Gastrocnemius medialis (tissue), 4 donors: ENCODE data around the gene CACNA2D2. TPM values are rescaled to one million over a fixed set of nuclear protein-coding genes. Genes with fewer than 3 reads are reported as not detected.

Experiments used
- ATAC-seq, 2 donors: fragments of 150-250 bp; one replicate each; pipeline ENCODE4 v1.9.1; 2016
- DNase-seq, 2 donors: peaks; one replicate each; pipeline ENCODE4 v3.0.0-alpha.2; 2019
- H3K27ac ChIP-seq, 4 donors: fragments of 200-600 bp; sonication (generic); 1 replicate in 1 of 4; 2 replicates in 3 of 4; pipeline ENCODE4 v1.5.1; 2016 to 2018; ENCODE audit warnings: mild to moderate bottlenecking in 2 of 4, moderate library complexity in 1 of 4
- H3K27me3 ChIP-seq, 3 donors: fragments of 200-600 bp; sonication (generic) in 2 of 3; 1 replicate in 1 of 3; 2 replicates in 2 of 3; pipeline versions ENCODE4 v1.5.1 to v1.6.0; 2016 to 2019; ENCODE audit warnings: mild to moderate bottlenecking in 1 of 3, moderate library complexity in 1 of 3
- H3K36me3 ChIP-seq, 2 donors: fragments of 200-600 bp; sonication (generic) in 1 of 2; one replicate each; pipeline ENCODE4 v1.5.1; 2017 to 2018
- H3K4me1 ChIP-seq, 2 donors: fragments of 200-600 bp; sonication (generic) in 1 of 2; one replicate each; pipeline ENCODE4 v1.5.1; 2016 to 2017; ENCODE audit warnings: mild to moderate bottlenecking in 2 of 2
- H3K4me3 ChIP-seq, 4 donors: fragments of 200-600 bp; sonication (generic) in 3 of 4; 1 replicate in 1 of 4; 2 replicates in 3 of 4; pipeline ENCODE4 v1.5.1; 2016 to 2019; ENCODE audit warnings: mild to moderate bottlenecking in 2 of 4
- H3K9me3 ChIP-seq, 3 donors: fragments of 200-600 bp; sonication (generic) in 2 of 3; 1 replicate in 1 of 3; 2 replicates in 2 of 3; pipeline ENCODE4 v1.5.1; 2016 to 2019
- CTCF ChIP-seq, 5 experiments: fragments of 450-650 bp in 3 of 5; fragments of 200-600 bp in 2 of 5; sonication (generic) in 2 of 5; IDR thresholded peaks in 4 of 5; conservative IDR thresholded peaks in 1 of 5; 1 replicate in 4 of 5; 2 replicates in 1 of 5; pipeline ENCODE4 v1.5.1; 2016 to 2019; ENCODE audit warnings: antibody characterized with exemption in 5 of 5, mild to moderate bottlenecking in 3 of 5, moderate library complexity in 3 of 5
- POLR2A ChIP-seq, 2 donors: fragments of 450-650 bp; IDR thresholded peaks; one replicate each; pipeline ENCODE4 v1.6.1; 2017; ENCODE audit warnings: antibody characterized with exemption in 2 of 2, mild to moderate bottlenecking in 2 of 2, moderate library complexity in 2 of 2
- in situ Hi-C, 4 donors: fragments of 200-750 bp; cut with MboI; loops; one replicate each; pipeline versions ENCODE4 v1.15.0 to v1.8.0; 2017; ENCODE audit warnings: low sequenced_read_pairs in 4 of 4
- intact Hi-C: fragments of 100-400 bp; cut with DNase I; formaldehyde crosslinking; loops from one replicate; pipeline ENCODE4 v1.15.1; 2023; ENCODE audit warnings: low total_unique reads
- total RNA-seq, 4 donors: library from RNA; depleted of rRNA; stranded (reverse); fragments of >200 nt; gene quantifications; one replicate each; pipeline versions ENCODE4 v1.1.0 to v1.2.3, GENCODE V29; 2016

CACNA2D2 gene
- total RNA-seq, 4 donors from 2014 or later: 0.27 to 0.68 (median 0.45) TPM

GRCh38 chr3:50396502-50396901 is 106.9 kb downstream of the CACNA2D2 start:
- Histone ChIP-seq H3K36me3 (no peaks in the 10 kb centered on the region), H3K27me3 (no peaks in the 10 kb centered on the region), H3K4me3 (no peak overlapping the region), H3K27ac (no peak overlapping the region), H3K4me1 (peaks cover 8% of the 10 kb centered on the region in 2 donors), H3K9me3 (no peaks in the 10 kb centered on the region)
- in situ Hi-C loops: no loop called here
- ATAC-seq: no peak
- intact Hi-C loops: no loop called here
- TF ChIP-seq CTCF (IDR thresholded peaks at IDR 0.05 in 4 of 5, conservative IDR thresholded peaks at IDR 0.05 in 1 of 5) (no peak), POLR2A (IDR thresholded peaks at IDR 0.05) (no peak)
- no peak for DNase-seq

GRCh38 chr3:50395070-50395860 is 108.2 kb downstream of the CACNA2D2 start:
- H3K27ac ChIP-seq: no peak overlapping the region
- H3K4me1 ChIP-seq: peaks cover 18 to 20% of the 10 kb centered on the region in 2 donors
- H3K9me3 ChIP-seq: no peaks in the 10 kb centered on the region
- in situ Hi-C loops: no loop called here
- intact Hi-C loops: no loop called here
- no peak overlapping the region for H3K4me3 ChIP-seq
- TF ChIP-seq POLR2A (IDR thresholded peaks at IDR 0.05) (no peak), CTCF (IDR thresholded peaks at IDR 0.05 in 4 of 5, conservative IDR thresholded peaks at IDR 0.05 in 1 of 5) (no peak)
- H3K36me3 ChIP-seq: no peaks in the 10 kb centered on the region
- ATAC-seq (no peak), DNase-seq (no peak)
- no peaks in the 10 kb centered on the region for H3K27me3 ChIP-seq

GRCh38 chr3:50393061-50393460 is 110.4 kb downstream of the CACNA2D2 start:
- no peak overlapping the region for H3K27ac ChIP-seq

GRCh38 chr3:50392101-50392715 is 111.2 kb downstream of the CACNA2D2 start:
- no peak for TF ChIP-seq POLR2A (IDR thresholded peaks at IDR 0.05)
- no peak for TF ChIP-seq CTCF (IDR thresholded peaks at IDR 0.05 in 4 of 5, conservative IDR thresholded peaks at IDR 0.05 in 1 of 5)
- H3K27me3 ChIP-seq: no peaks in the 10 kb centered on the region
- intact Hi-C loops: no loop called here
- H3K4me3 ChIP-seq: no peak overlapping the region
- peaks cover 18 to 23% of the 10 kb centered on the region in 2 donors for H3K4me1 ChIP-seq
- ATAC-seq: peak; percentile 30 to 39
- H3K9me3 ChIP-seq: no peaks in the 10 kb centered on the region
- H3K36me3 ChIP-seq: no peaks in the 10 kb centered on the region
- DNase-seq: peak in 1 of 2 donors; percentile 47
- in situ Hi-C loops: no loop called here
- no peak overlapping the region for H3K27ac ChIP-seq

More at GRCh38 chr3:50393061-50393460, 110.4 kb downstream of the CACNA2D2 start:
- no peaks in the 10 kb centered on the region for H3K36me3 ChIP-seq
- ATAC-seq (no peak), DNase-seq (no peak)
- peaks cover 18 to 23% of the 10 kb centered on the region in 2 donors for H3K4me1 ChIP-seq
- no peaks in the 10 kb centered on the region for H3K9me3 ChIP-seq
- intact Hi-C loops: no loop called here
- TF ChIP-seq CTCF (IDR thresholded peaks at IDR 0.05 in 4 of 5, conservative IDR thresholded peaks at IDR 0.05 in 1 of 5) (no peak), POLR2A (IDR thresholded peaks at IDR 0.05) (no peak)
- in situ Hi-C loops: no loop called here
- H3K27me3 ChIP-seq: no peaks in the 10 kb centered on the region
- H3K4me3 ChIP-seq: no peak overlapping the region
